T follicular helper cell (primary cell): ENCODE data around the gene PRDM16.
"Not testable (repeated sequence)": the region's sequence is repeated elsewhere in the genome, so short reads cannot be mapped to it uniquely, and the experiment has no call there.

Experiments used
- DNase-seq: peaks from one replicate; pipeline ENCODE4 v3.0.0-alpha.2; 2020; ENCODE audit warnings: low read depth

The PRDM16 gene

GRCh38 chr1:3227893-3228292 lies 158.9 kb downstream of the PRDM16 start:
- no peak for DNase-seq

DNA sequence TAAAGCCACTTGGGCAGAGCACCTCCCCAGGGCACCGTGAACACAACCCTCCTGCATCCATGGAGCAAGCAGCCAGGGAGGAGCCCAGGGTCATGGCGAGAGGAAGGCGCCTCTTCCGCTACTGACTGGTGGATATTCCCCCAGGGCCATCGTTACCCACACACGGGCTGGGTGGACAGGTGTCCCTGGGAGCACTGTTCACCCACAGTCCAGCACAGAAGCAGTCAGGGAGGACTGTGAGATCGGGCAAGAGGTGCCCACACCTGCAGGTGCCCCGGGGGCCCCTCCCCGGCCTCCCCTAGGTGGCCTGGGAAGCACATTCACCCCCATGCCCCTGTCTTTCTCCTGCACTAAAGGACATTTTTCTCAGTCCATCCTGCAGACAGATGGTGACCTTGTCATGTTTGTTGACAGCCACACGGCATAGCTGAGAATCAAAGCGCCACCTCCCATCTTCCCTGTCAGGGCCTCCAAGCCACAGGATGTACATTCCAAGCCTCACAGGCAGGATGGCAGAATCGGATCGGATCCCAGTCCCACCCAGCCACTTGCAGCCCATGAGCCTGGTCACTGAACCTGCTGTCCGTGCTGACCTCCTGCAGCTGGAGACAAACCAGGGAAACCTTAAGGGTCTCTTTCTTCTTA lies 160.2 kb downstream of the PRDM16 start:
- no peak for DNase-seq

DNA sequence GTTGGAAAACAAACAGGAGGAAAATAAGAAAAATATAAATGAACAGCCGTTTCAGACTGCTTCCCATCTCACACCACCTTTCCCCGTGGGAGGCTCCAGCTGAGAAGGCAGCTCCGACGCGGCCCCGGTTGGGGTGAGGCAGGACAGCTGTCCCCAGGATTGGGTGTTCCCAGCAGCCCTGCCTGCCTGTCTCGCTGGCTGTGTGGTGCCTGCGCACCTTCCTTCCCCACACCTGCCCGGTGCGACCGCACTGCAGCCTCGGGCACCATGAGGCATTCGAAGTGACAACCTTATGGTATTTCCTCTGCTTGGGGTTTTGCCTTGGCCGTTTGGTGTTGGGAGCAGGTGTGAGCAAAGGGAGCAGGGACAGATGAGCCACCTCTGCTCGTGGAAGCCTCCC lies 161.6 kb downstream of the PRDM16 start:
- no peak for DNase-seq

- no peak for DNase-seq
Observed at GRCh38 chr1:3231245-3231644, 162.2 kb downstream of the PRDM16 start.

DNA sequence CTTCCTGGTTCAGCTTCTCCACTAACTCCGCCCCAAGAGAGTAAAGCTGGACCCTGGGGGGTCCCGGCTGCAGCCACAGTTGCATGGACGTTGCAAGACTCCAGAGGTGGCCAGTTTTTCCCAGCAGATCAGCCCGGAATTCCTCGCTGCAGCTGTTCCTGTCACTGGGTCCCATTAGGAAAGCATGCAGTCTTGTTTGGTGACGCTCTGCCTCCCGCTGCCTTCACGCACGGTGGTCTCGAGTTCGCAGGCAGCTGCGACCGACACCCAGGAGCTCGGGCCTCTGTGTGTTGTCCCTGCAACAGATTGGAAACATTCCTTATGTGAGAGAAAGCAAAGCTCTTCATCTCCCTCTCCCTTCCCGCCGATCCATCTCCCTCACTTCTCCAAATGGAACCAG lies 162.8 kb downstream of the PRDM16 start:
- DNase-seq, result no peak

DNA sequence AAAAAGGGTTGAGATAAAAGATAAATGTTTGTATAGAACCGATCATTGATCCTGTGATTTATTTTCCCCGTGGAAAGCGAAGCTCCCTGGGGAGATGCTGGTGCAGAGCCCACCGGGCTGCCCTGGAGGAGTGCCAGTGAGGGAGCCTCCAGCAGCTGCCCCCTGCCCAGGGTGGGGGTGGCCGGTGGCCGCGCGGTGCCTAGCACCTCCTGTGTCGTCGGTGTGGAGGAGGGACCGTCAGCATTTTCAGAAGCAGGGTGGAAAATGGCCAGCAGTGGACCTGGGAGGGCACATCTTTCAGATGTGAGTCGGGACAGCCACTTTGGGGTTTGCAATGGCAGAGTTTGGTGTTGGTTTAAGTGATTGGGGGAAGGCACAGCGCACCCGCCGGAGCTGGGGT lies 164.0 kb downstream of the PRDM16 start:
- DNase-seq, result no peak

DNA sequence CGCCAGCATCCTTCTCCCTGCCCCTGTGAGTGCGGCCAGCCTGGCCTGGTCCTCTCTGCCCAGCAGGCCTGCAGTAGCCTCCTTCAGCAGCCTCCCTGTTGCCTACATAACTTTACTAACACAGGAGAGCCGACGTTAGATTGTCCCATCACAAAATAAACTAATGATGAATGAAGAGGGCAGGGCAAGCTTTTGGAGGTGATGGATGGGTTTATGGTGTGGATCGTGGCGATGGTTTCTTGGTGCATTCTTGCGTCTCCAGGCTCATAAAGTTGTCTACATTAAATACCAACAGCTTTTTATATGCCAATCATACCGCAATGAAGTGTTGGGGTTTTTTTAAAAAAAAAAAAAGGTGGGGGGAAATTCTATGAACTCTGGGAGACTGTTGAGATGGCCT lies 164.5 kb downstream of the PRDM16 start:
- DNase-seq, result no peak

- DNase-seq, result no peak
Observed at GRCh38 chr1:3234281-3234680, 165.3 kb downstream of the PRDM16 start.

GRCh38 chr1:3234956-3235355 lies 166.0 kb downstream of the PRDM16 start:
- DNase-seq, result no peak

GRCh38 chr1:3235496-3235895 lies 166.5 kb downstream of the PRDM16 start:
- DNase-seq, result no peak

GRCh38 chr1:3236361-3236760 lies 167.4 kb downstream of the PRDM16 start:
- no peak for DNase-seq

DNA sequence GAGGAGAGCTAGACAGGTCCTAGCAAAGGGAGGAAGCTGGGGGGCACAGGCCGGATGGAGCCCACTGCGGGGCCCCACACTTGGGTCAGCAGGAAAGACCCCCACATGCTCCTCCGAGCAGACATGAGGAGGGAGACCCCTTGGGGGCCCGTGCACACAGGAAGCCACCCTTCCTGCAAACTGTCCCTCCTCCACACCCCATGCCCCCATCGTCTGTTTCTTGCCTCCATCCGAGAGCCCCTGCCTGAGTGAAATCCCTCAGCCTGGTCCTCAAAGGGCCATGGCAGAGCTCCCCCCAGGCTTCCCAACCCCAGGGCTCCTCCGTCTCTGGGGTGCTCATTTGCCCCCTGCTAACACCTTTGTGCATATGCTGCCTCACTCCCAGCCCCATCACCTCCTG lies 168.0 kb downstream of the PRDM16 start:
- DNase-seq, result no peak

- DNase-seq, result no peak
Observed at GRCh38 chr1:3237570-3237969, 168.6 kb downstream of the PRDM16 start.

DNA sequence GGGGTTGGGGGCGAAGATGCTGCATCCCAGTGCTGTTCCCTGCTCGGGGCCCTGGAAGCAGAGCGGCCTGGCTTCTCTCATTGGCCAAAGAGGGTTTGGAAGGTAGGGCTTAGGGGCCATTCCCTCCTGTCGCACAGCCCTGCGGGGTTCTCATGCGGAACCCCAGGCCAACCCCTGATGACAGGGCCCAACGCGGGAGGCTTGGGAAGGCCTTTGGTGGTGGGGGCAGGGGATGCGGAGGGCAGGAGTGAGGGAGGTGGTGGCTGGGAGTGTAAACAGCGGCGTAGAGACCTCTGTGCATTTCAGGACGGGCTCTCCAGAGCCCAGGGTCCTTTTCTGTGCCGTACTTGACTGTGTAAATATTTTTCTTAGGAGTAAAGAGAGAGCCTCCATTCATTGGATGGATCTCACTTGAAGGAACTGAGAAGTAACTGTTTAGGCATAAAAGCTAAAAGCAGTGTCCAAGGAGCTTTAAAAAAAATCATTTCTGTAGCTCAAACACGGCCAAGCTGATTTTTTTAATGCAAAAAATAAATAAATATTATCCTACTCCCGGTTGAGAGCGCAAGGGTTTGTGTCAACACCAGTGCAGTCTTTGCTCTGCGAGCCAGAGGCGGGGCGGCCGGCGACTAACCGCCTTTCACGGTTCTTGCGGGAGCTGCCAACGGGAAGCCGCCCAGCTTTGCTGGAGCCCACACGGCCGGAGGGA lies 169.1 kb downstream of the PRDM16 start:
- no peak for DNase-seq

DNA sequence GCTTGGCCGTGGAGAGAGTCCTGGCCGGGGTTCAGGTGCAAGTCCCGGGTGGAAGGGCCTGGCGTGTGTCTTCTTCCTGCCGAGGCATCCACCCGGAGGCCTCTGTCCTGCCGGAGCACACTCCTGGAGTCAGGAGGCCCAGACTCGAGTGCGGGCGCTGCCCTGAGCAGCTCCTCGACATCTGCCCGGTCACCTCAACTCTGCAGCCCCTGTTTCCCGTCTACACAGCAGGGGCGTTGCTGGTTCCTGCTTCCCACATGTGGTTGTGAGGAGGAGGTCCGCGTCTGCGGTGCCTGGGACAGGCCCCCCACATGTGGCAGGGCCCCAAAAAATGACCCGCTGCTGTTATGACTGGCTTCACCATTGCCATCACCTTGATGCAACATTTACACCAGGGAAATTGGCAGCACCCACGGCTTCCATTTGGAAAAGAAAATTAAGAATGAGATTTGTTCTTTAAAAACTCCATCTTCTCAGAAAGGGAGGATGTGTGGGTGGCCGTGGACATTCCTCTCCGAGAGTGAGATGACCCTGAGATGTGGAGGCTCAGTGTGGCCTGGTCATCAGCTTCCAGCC lies 169.8 kb downstream of the PRDM16 start:
- DNase-seq, result no peak

GRCh38 chr1:3239991-3240390 lies 171.0 kb downstream of the PRDM16 start:
- DNase-seq, result not testable (repeated sequence)

DNA sequence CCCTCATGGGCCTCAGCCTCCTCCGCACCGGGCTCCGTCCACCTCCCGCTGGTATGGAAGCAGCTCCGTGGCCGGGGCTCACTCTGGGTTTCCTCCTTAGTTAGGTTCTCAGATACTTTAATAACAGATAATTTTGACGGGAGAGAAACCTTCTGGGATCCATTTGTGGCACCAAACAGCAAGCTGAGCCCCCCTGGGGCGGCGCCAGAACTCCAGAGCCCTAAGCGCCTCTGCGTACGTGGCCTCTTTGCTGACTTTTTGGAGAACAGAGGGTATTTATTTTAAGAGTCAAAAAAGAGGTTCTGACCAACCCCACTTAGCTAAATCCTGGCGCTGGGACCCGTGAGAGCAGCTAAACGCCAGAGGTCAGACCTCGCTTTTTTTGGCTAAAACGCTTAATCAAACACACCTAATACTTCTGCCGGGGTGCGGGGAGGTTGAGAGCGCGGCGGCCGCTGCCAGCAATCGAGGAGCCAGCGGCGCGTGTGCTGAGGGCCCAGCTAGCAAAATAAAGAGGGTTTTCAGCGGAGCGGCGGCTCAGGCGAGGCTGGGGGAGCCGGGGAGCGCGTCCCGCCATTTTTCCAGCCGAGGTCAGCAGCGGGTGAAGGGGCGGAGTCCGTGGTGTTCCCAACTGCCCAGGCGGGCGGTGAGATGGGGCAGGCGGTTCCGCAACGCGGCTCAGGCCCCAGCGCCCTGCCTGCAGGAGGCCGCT lies 171.7 kb downstream of the PRDM16 start:
- DNase-seq, result no peak

GRCh38 chr1:3241236-3241550 lies 172.2 kb downstream of the PRDM16 start:
- no peak for DNase-seq

DNA sequence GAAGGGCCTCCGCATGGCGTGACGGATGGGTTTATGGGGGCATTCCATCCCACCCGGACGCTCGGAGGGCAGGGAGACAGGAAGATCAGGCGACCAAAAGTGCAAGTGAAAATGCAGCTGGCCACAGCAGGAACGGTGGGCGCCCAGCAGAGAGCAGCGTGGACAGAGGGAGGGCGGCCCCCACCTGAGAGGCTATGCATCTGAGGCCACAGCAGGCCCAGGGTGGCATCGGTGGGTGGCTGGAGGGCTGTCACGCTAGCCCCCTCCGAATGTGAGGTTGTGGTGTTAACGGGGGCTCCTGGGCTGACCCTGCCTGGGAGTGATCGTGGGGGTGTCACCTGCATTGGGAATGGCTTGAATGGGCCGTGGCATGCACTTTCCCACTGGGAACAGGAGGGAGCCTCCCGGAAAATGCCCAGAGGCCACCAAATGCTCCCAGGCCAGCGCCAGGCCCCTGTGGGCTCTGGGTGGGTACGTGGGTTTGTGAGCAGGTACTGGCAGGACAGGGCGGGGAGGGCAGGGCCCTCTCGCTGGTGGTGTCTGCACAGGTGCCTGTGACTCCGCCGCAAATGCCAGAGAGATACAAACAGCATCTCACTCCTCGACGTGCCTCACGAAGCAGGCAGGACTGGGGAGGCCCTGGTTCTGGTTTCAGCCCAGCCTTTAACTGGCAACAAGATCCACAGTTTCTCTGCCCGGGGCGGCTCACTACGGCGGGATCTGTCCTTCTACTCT lies 172.8 kb downstream of the PRDM16 start:
- DNase-seq, result no peak

- no peak for DNase-seq
Observed at GRCh38 chr1:3242408-3243260, 173.6 kb downstream of the PRDM16 start.

- no peak for DNase-seq
Observed at GRCh38 chr1:3243304-3243703, 174.3 kb downstream of the PRDM16 start.
